Endometrium (tissue), 2 donors: Measurements from ENCODE around the gene TNNT2.

ENCODE experiments used
- FAIRE-seq: peaks from 2 replicates; lab custom pipeline; 2012; peaks lifted over from hg19 to GRCh38; lab: Jason Lieb, UNC
- donor health status: control.
- donor health status: control.

Gene TNNT2

GRCh38 chr1:201311356-201312011 is 66.0 kb downstream of the TNNT2 start:
- no peak for FAIRE-seq

- no peak for FAIRE-seq
These were observed 66.5 kb downstream of the TNNT2 start for GRCh38 chr1:201310986-201311355.

- FAIRE-seq: no peak
These were observed 67.1 kb downstream of the TNNT2 start for GRCh38 chr1:201310251-201310985.

GRCh38 chr1:201309416-201309815 is 68.1 kb downstream of the TNNT2 start:
- FAIRE-seq: no peak
